ENCODE results near the gene ASPRV1.

Gene ASPRV1

GRCh38 chr2:69937968-69938367 lies 23.5 kb downstream of the ASPRV1 start:
- no peak for DNase-seq (ENCODE audit: low spot score)
- no peak for TF ChIP-seq CTCF (IDR thresholded peaks at IDR 0.05; ENCODE audit: extremely low read depth, insufficient read depth, missing control alignments)
- in situ Hi-C loops (cut with MboI; ENCODE audit: low pct_unique_long_range_greater_than_20kb, low sequenced_read_pairs, unreplicated experiment): no loop called here

GRCh38 chr2:69936906-69937305 lies 24.5 kb downstream of the ASPRV1 start:
- in situ Hi-C loops (cut with MboI; ENCODE audit: low pct_unique_long_range_greater_than_20kb, low sequenced_read_pairs, unreplicated experiment): no loop called here
- no peak for DNase-seq (ENCODE audit: low spot score)
- no peak for TF ChIP-seq CTCF (IDR thresholded peaks at IDR 0.05; ENCODE audit: extremely low read depth, insufficient read depth, missing control alignments)

DNA sequence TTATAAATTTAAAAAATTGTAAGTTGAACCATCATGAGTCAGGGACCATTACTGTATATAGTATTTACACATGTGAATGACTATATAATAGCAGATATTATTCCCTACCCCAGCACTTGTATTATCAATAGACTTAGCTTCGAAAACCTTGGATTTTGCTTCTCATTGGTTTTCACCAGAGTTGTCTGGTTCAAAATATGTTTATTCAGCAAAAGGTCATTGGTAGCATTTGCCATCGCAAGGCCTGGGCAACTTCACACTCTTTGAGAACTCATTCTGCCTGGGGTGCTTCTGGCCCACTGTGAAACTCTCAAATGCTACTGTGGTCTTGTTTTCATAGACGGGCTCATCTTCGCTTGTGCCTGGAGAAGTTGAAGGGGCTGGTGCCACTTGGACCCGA lies 26.4 kb downstream of the ASPRV1 start:
- no peak for TF ChIP-seq CTCF (IDR thresholded peaks at IDR 0.05; ENCODE audit: extremely low read depth, insufficient read depth, missing control alignments)
- no peak for DNase-seq (ENCODE audit: low spot score)
- in situ Hi-C loops (cut with MboI; ENCODE audit: low pct_unique_long_range_greater_than_20kb, low sequenced_read_pairs, unreplicated experiment): no loop called here

DNA sequence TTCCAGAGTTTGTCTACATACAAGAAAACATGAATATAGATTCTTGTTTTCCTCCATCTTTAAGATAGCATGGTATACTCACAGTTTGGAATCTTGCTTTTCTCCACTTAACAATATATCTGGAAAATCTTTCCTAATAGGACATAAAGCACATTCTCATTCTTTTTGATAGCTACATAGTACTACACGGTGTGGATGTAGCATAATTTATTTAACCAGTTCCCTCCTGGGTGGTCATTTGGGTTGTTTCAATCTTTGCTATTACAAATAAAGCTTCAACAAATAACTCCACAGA lies 26.9 kb downstream of the ASPRV1 start:
- in situ Hi-C loops (cut with MboI; ENCODE audit: low pct_unique_long_range_greater_than_20kb, low sequenced_read_pairs, unreplicated experiment): no loop called here
- no peak for TF ChIP-seq CTCF (IDR thresholded peaks at IDR 0.05; ENCODE audit: extremely low read depth, insufficient read depth, missing control alignments)

GRCh38 chr2:69933839-69934613 lies 27.4 kb downstream of the ASPRV1 start:
- no peak for TF ChIP-seq CTCF (IDR thresholded peaks at IDR 0.05; ENCODE audit: extremely low read depth, insufficient read depth, missing control alignments)
- in situ Hi-C loops (cut with MboI; ENCODE audit: low pct_unique_long_range_greater_than_20kb, low sequenced_read_pairs, unreplicated experiment): no loop called here
- no peak for DNase-seq (ENCODE audit: low spot score)

More for the DNA sequence above, 26.9 kb downstream of the ASPRV1 start:
- no peak for DNase-seq (ENCODE audit: low spot score)

DNA sequence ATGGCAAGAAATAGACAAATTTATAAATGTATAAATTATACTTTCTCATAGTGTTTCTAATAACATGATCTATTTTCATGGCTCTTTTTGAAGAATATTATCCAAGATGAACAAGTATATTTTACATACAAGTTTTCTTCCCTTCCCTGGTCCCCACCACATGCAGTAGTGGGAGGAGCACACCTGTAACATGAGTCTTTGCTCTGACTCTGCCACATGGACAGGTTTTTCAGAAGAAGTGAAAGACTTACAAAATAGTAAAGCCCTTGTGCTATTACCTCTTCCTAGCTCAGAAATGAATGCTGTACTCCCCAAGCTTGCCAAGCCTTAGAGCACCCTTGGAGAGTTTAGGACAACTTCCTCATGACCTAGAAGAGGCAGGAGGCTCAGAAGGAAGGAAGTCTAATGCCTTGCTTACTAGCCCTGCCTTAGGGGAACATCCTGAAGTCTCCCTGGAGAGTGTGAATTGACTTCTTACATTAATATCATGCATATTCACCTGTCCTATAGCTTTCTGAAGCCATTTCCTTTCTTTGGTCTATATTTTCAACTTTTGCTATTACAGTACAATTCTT lies 28.1 kb downstream of the ASPRV1 start:
- no peak for DNase-seq (ENCODE audit: low spot score)
- no peak for TF ChIP-seq CTCF (IDR thresholded peaks at IDR 0.05; ENCODE audit: extremely low read depth, insufficient read depth, missing control alignments)
- in situ Hi-C loops (cut with MboI; ENCODE audit: low pct_unique_long_range_greater_than_20kb, low sequenced_read_pairs, unreplicated experiment): no loop called here
